A549 treated with ZK216348 at 1 μM for 4 hours (cell line): Measurements from ENCODE around the gene MRPL47. TPM values are rescaled to one million over a fixed set of nuclear protein-coding genes. Genes with fewer than 3 reads are reported as not detected.

Experiments used
- total RNA-seq: library from RNA; stranded (reverse); fragments of 200-300 nt; extraction: Qiagen RNA extraction; gene quantifications from 5 replicates; pipeline ENCODE4 v1.2.3, GENCODE V29; 2022; ENCODE audit warnings: low read depth

The MRPL47 gene
- total RNA-seq, result 34.2 to 63.2 TPM (median 37.8 TPM) in 5 replicates

DNA sequence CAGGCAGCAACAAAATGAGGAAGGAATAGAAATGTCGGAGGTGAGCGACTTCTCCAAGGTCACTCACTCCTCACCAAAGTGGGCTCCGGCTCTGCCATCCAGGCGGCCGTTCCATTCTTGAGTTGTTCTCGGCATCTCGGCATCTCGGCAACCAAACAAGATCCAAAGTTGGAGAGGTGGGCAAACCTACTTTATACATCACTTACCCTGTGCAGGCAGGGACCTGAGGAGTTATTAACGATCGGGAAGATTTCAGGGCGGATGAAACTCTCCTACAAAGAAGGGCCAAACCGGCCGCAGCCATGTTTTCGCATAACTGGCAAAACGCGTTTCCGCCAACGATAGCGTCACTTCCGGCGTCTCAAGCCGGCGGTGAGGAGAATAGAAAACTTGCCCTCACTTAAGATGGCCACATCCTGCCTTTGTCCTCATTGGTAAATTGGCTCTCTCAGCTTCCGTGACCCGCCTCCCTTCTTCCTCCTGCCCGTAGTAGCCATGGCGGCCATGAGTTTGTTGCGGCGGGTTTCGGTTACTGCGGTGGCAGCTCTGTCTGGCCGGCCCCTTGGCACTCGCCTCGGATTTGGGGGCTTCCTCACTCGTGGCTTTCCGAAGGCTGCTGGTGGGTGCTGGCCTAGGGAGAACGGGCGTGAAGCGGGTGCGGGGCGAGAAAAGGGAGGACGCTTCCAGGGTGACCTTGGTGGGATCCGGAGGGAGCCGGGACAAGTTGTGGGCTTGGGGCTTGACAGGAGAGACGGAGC is at the start of gene MRPL47, which contains the start of gene NDUFB5:
TSS of gene MRPL47 (minus strand) at position 318 of the 758 bp plus-strand sequence. CDS start at position 304, 14 bp downstream.
TSS of gene NDUFB5 (plus strand) at position 474 of the 758 bp plus-strand sequence. CDS start at position 496, 22 bp downstream.

DNA sequence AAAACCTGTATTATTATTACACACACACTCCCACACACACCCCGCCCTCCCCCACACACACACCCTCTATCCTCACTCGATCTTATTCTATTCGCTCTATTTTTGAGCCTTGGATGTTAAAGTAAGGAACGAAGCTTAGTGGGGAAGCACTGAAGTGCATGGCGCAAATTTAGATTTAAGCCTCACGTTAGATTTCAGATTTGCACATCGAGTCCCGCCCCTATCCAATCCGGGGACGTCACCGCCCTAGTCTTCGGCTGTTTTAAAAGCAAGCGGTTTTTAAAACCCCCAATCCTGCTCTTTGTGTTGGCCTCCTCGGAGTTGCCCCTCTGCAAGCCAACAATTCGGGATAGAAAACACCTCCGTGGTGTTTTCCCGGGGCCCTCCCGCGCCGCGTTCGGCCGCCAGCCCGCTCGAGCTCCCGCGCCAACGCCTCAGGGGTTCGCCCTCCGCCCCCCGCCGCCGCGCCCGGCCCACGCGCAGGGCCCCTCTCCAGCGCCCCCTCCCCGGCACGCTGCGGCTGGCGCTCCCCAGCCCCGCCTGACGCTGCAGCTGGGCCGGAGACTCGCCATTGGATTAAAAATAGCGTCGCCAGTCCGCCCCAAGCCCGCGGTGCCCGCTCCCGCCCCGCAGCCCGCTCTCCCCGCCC is 48.1 kb upstream of the MRPL47 start, which contains the start of gene USP13:
TSS of gene USP13 (plus strand) at position 594 of the 649 bp plus-strand sequence. CDS start 186 bp downstream, outside the sequence.

DNA sequence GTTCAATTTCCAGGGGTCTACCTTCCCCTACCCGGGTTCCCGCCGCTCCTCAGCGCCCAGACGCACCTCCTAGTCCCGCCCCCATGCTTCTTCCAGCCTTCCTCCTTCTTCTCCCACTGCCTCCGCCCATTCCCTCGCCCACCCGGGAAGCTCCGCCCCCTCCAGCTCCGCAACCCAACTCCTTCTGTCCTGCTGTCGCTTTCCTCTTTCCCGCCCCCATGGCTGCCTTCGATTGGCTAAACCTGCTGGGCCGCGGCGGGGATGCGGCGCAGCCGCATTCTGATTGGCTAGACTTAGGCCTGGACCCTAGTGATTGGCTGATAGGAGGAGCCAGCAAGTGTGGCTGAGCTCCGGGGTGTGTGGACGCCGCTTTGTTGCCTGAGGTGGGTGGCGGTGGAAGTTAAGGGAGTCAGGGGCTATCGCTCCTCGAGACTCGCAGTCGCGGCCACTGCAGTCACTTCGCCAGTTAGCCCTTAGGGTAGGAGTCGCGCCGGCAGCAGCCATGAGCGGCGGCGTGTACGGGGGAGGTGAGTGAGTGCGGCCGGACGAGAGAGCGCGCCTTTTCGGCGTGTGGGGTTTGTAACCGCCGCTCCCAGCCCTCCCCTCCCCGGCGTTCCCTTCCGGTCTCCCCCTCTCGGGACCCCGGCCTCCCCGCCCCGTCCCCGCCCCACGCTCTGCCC is 41.7 kb downstream of the MRPL47 start, which contains the start of gene ACTL6A:
TSS of gene ACTL6A (plus strand) at position 336 of the 680 bp plus-strand sequence. CDS start at position 503, 167 bp downstream.

Other genes with a start within 250 kb of the MRPL47 start
- 9.8 to 16.8 TPM (median 13.7 TPM) in 5 replicates for gene GNB4, start 153.2 kb downstream of the MRPL47 start, total RNA-seq
- gene ACTL6A, start 41.7 kb downstream of the MRPL47 start, total RNA-seq, result 49.2 to 85.0 TPM (median 55.8 TPM) in 5 replicates
- 33.3 to 55.3 TPM (median 46.4 TPM) in 5 replicates for gene NDUFB5, start 156 bp upstream of the MRPL47 start, total RNA-seq
- 8.1 to 12.5 TPM (median 10.8 TPM) in 5 replicates for gene USP13, start 48.4 kb upstream of the MRPL47 start, total RNA-seq